Activated CD4-positive, alpha-beta T cell treated with anti-CD3 and anti-CD28 coated beads, Interleukin-2, amount 50 U/mL, for 24 hours (primary cell): ENCODE measurements around the gene IL4R.
A peak's percentile ranks its signal among the peaks of the same experiment; 100 is the strongest.
"Not testable (repeated sequence)": the region's sequence is repeated elsewhere in the genome, so short reads cannot be mapped to it uniquely, and the experiment has no call there.

Source experiments
- DNase-seq, 2 donors: peaks; one replicate each; pipeline ENCODE4 v3.0.0-alpha.2; 2020; ENCODE audit warnings: low read depth in 1 of 2, low spot score in 1 of 2

Gene IL4R

DNA sequence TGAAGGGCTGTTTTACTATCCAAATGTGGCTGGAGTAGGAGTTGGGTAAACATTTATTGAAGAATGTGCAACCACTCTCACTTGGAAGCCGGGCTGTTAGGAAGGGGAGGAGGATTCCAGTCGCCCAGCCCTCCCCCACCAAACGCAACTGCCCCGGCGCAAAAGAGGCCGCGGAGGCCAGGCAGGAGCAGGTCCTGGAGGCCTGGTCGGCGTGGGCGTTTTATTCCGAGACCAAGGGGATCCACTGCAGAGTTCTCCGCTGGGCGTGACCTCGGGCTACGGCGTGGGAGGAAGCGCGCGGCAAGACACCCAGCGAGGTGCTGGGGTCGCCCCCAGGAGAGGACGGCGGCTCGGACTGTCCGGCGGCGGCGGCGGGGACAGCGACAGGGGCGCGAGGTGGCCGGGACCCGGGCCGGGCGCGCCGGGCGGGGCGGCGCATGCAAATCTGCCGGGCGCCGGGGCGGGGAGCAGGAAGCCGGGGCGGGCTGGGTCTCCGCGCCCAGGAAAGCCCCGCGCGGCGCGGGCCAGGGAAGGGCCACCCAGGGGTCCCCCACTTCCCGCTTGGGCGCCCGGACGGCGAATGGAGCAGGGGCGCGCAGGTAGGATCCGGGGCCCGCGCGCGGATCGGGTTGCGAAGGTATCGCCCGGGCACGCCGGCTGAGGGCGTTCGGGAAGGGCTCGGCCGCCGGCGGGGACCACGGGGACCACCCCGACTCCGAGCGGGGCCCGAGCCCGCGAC is at the start of gene IL4R:
Gene IL4R, plus strand, starts transcription at position 553 of the 739 bp plus-strand sequence. CDS start 26,230 bp downstream, outside the sequence.
- peak; percentile 42 to 67 for DNase-seq

GRCh38 chr16:27264151-27264550 is 49.6 kb upstream of the IL4R start:
- DNase-seq = no peak

- DNase-seq = no peak
These were observed 47.8 kb upstream of the IL4R start for GRCh38 chr16:27265982-27266381.

DNA sequence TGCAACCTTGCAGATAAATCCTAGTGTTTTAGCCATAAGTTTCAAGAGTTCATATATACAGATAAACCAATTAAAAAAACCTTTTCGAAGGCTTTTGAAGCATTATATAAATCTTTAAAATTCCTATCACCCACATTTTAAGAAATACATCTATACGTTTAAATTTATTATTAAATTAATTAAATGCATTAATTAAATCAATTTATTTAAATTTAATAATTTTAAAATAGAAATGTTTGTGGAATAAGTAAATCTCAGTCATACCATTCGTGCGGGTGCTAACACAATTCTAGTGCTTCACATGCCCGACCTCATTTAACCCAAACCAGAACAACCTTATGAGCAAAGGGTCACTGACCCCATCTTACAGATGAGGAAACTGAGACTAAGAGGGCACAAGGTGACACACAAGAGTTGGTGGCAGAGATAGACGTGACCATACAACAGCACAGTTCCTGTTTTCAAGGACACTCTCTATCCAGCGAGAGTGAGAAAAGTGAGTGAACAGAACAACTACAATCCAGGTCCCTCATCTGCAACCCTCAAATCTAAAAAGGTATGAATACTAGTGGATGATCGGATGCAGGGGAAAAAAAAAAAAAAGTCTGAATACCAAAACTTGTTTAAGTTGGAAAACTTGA is 46.6 kb upstream of the IL4R start:
- no peak for DNase-seq

- peak; percentile 89 to 96 for DNase-seq
These were observed 45.1 kb upstream of the IL4R start, which contains the start of gene NSMCE1 for GRCh38 chr16:27268376-27269299. NSMCE1 (minus strand) TSS chr16:27268772; CDS start chr16:27257570, 11,202 bp downstream.

- no peak for DNase-seq
These were observed 44.2 kb upstream of the IL4R start for GRCh38 chr16:27269300-27270150.

DNA sequence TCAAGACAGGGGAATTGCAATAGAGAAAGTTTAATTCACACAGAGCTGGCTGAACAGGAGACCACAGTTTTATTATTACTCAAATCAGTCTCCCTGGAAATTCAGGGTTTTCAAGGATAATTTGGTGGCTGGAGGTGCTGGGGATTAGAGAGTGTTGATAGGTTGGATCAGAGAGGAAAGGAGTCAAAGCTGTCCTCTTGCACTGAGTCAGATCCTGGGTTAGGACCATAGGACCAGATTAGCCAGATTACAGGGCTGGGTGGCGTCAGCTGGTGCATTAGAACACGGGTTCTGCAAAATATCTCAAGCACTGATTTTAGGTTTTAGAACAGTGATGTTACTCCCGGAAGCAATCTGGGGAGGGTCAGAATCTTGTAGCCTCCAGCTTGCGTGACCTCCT is 43.4 kb upstream of the IL4R start:
- no peak for DNase-seq

DNA sequence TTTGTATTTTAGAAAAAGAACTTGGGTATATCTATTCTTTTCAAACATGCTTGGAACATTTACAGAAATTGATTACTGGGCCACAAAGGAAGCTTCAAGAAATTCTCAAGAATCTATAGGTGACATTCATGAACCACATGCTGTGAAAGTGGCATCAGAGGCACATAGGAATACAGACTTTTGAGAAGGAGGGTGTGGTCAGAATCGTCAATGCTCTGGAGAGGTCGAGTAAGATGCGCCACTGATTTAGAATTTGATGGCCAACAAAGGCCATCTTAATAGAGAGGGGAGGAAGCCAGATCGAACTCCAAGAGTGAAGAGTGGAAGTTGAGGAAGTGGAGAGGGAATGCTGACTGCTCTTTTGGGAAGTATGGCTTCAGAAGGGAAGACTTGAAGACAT is 41.7 kb upstream of the IL4R start:
- DNase-seq = no peak

DNA sequence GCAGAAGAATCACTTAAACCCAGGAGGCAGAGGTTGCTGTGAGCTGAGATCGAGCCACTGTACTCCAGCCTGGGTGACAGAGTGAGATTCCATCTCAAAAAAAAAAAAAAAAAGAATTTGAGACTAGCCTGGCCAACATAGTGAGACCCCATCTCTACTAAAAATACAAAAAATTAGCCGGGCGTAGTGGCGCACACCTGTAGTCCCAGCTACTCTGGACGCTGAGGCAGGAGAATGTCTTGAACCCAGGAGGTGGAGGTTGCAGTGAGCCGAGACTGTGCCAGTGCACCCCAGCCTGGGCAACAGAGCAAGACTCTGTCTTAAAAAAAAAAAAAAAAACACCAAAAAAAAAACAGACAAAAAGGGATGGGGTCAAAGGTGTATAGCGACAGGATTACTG is 41.1 kb upstream of the IL4R start:
- not testable (repeated sequence) for DNase-seq

DNA sequence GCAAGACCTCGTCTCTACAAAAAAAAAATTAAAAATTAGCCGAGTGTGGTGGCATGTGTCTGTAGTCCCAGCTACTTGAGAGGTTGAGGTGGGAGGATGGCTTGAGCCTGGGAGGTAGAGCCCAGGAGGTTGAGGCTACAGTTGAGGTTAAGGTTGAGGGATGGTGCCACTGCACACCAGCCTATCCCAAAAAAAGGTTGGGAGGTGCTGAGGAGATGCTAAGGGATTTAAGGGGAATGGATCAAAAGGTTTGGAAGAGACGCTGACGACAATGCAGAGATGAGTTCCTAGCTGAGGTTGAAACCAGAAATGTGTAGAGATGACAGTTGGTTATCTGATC is 40.5 kb upstream of the IL4R start:
- no peak for DNase-seq

DNA sequence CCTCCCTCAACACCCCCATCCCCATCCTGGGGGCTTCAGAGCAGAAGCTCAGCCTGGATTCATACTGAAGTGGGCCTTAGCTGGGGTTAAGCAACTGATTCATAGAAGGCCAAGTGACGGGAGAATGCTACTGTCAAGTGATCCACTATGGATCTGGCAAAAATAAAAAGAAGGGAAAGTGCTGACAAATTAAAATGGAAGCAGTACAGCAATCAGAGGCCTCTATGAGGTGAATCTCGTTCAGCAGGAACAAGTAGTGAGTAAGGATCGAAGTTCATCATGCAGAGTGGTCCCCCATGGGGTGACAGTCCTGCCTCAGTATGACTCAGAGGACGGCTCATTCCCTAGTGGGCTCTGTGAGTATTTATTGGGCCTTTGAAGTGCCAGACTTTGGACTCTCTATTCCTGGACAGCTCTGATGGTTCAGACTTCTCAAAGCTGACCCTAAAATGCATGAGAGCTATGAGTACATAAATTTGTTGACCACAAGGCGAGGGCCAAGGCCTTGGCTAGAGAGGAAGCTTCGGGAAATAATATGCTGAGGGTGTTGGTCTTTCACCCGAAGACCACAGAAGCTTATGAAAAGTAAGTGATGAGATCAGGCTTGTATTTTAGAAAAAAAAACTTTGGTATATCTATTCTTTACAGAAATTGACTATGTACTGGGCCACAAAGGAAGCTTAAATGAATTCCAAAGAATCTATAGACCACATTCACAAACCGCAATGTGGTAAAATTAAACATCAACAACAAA is 39.9 kb upstream of the IL4R start:
- peak in 1 of 2 donors; percentile 50 for DNase-seq

- DNase-seq = not testable (repeated sequence)
These were observed 39.3 kb upstream of the IL4R start for GRCh38 chr16:27274424-27274874.

- no peak for DNase-seq
These were observed 38.4 kb upstream of the IL4R start for GRCh38 chr16:27275394-27275793.

GRCh38 chr16:27281243-27281642 is 32.5 kb upstream of the IL4R start:
- no peak for DNase-seq

DNA sequence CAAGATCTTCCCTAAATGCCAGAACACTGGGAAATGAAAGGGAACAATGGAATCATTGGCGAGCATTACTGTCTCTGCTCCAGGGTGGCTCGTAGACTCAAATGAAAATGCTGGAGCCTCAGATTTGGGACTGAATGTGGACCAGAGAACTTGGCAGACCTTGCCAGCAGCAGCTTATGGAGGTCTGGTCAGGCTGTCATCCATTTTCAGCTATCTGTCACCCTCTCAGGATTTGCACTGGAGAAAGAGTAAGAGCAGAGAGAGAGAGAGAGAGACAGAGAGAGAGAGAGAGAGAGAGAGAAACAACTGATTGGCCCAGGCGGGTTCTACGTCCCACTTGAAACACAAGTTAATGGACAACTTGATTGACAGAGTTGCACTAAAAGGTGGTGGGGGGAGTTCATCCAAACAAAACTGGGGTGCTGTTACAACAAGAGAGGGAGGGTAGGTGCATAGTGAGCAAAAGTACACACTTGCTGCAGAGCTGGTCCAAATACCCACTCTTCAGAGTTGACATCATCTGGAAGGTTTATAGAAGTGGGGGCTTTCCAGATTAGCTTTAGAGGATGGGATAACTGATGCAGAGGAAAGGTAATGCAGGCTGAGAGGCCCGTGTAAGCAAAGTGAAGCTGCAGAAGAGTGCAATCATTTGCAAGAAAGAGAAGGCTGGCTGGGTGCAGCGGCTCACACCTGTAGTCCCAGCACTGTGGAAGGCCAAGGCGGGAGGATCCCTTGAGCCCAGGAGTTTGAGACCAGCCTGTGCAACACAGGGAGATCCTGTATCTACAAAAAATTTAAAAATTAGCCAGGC is 28.7 kb upstream of the IL4R start:
- DNase-seq = no peak

DNA sequence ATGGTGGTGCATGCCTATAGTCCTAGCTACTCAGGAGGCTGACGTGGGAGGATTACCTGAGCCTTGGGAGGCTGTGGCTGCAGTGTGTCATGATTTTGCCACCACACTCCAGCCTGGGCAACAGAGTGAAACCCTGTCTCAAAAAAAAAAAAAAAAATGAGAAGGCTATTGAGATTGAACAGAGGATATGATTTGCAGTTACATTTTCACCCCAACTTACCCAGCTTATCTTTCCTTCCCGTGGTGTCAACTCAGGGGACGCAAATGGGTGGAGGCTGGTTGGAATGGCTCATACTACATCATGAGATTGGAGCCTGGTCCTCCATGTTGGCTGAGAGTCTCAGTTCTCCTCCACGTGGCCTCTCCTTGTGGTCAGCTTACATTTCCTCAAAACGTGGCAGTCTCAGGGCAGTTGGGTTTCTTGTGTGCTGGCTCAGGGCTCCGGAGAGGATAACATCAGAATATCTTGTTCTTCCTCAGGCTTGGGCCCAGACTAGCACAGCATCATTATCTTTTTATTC is 28.0 kb upstream of the IL4R start:
- DNase-seq = no peak

GRCh38 chr16:27286451-27286850 is 27.3 kb upstream of the IL4R start:
- no peak for DNase-seq

DNA sequence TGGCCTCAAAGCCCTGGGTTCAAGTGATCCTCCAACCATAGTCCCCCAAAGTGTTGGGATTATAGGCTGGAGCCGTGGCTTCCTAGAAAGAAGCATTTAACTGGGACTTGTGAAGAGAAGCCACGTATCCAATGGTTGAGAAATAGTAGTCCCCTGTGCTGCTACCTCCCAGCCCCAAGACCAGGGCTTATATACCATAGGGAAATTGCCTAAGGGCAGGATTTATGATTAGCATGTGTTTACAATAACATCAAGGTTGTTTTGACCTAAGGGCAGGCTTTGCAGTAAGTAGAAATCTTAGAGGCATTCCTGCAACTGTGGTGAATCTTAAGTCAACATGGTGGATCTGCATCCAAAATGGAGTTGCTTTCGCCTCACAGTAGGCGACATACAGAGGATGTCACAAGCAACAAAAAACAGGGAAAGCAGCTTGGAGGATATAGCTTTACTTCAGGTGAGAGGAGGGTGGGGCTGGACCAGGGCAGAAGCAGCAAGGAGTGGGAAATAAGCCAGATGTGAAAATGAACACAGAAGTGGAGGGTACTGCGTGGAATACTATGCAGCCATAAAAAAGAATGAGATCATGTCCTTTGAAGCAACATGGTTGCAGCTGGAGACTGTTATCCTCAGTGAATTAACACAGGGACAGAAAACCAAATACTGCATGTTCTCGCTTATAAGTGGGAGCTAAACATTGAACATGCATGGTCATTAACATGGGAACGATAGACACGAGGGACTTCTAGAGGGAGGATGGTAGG is 26.5 kb upstream of the IL4R start:
- DNase-seq = no peak
